IMR-90 (cell line): Measurements from ENCODE around the gene COL4A1. TPM values are rescaled to one million over a fixed set of nuclear protein-coding genes. Genes with fewer than 3 reads are reported as not detected.

Experiments
- ATAC-seq: fragments of 200-7000 bp; cut with Tn5 transposase; 2 replicates; pipeline ENCODE4 v1.9.1; 2020; ENCODE audit warnings: low read depth, mild to moderate bottlenecking, moderate library complexity
- BruUV-seq: library from RNA; stranded (reverse); fragments of 400-500 nt; replicated peaks from 2 replicates; lab custom pipeline; 2021; lab: Mats Ljungman, UMichigan
- CTCF ChIA-PET: fragments of 300-600 bp; formaldehyde crosslinking; extraction: SDS; loops from one replicate; lab custom pipeline; 2021; ENCODE audit warnings: antibody characterized with exemption; lab: Yijun Ruan, JAX
- POLR2A ChIA-PET: fragments of 300-600 bp; sonication (Branson Sonifier 250); formaldehyde crosslinking; loops from one replicate; lab custom pipeline; 2022; ENCODE audit warnings: antibody characterized with exemption; ENCODE audit not compliant: unreplicated experiment; lab: Charles Lee
- DNase-seq: peaks from one replicate; pipeline ENCODE4 v3.0.0; 2013
- H2AFZ ChIP-seq: replicated peaks from 2 replicates; pipeline ENCODE3; 2013; ENCODE audit warnings: low read length, mild to moderate bottlenecking; ENCODE audit not compliant: poor library complexity
- H2AK5ac ChIP-seq: 2 replicates; pipeline ENCODE4 v1.6.1; 2013; ENCODE audit warnings: low read depth, low read length, inconsistent platforms
- H2AK9ac ChIP-seq: replicated peaks from 2 replicates; pipeline ENCODE3; 2013; ENCODE audit warnings: mild to moderate bottlenecking, low read depth, low read length, moderate library complexity; ENCODE audit not compliant: poor library complexity
- H2BK120ac ChIP-seq: 2 replicates; pipeline ENCODE4 v1.6.1; 2013; ENCODE audit warnings: low read depth, low read length, inconsistent platforms
- H2BK15ac ChIP-seq: 3 replicates; pipeline ENCODE4 v1.6.1; 2013; ENCODE audit warnings: low read depth, low read length, inconsistent platforms
- H2BK20ac ChIP-seq: 2 replicates; pipeline ENCODE4 v1.6.1; 2013; ENCODE audit warnings: low read depth, mild to moderate bottlenecking, inconsistent platforms, low read length, moderate library complexity
- H2BK5ac ChIP-seq: 2 replicates; pipeline ENCODE4 v1.6.1; 2013; ENCODE audit warnings: mild to moderate bottlenecking, low read depth, low read length, inconsistent platforms; ENCODE audit not compliant: poor library complexity, severe bottlenecking
- H3K14ac ChIP-seq: replicated peaks from 2 replicates; pipeline ENCODE4 v1.6.1; 2013; ENCODE audit warnings: low read depth, low read length, inconsistent platforms
- H3K18ac ChIP-seq: 2 replicates; pipeline ENCODE4 v1.6.1; 2013; ENCODE audit warnings: low read depth, low read length, control low read depth
- H3K23ac ChIP-seq: 2 replicates; pipeline ENCODE4 v1.6.1; 2013; ENCODE audit warnings: low read depth, low read length, inconsistent platforms
- H3K27ac ChIP-seq: 2 replicates; pipeline ENCODE4 v1.5.1; 2013; ENCODE audit warnings: mild to moderate bottlenecking, control low read depth, low read length; ENCODE audit not compliant: insufficient read depth
- H3K27me3 ChIP-seq: 2 replicates; pipeline ENCODE4 v1.6.1; 2013; ENCODE audit warnings: low read length; ENCODE audit not compliant: control insufficient read depth, insufficient read depth
- H3K36me3 ChIP-seq: 2 replicates; pipeline ENCODE4 v1.6.1; 2013; ENCODE audit warnings: low read length, mixed read lengths; ENCODE audit not compliant: control insufficient read depth, insufficient read depth
- H3K4ac ChIP-seq: 2 replicates; pipeline ENCODE4 v1.6.1; 2013; ENCODE audit warnings: low read depth, low read length, inconsistent platforms
- H3K4me1 ChIP-seq: 2 replicates; pipeline ENCODE4 v1.6.1; 2013; ENCODE audit warnings: low read length, mixed read lengths; ENCODE audit not compliant: control insufficient read depth, insufficient read depth
- H3K4me2 ChIP-seq: 2 replicates; pipeline ENCODE4 v1.6.1; 2013; ENCODE audit warnings: low read depth, mild to moderate bottlenecking, control low read depth, low read length, moderate library complexity
- H3K4me3 ChIP-seq: 2 replicates; pipeline ENCODE4 v1.5.1; 2013; ENCODE audit warnings: low read depth, mild to moderate bottlenecking, control low read depth, low read length, moderate library complexity; ENCODE audit not compliant: insufficient read depth
- H3K56ac ChIP-seq: 2 replicates; pipeline ENCODE4 v1.6.1; 2013; ENCODE audit warnings: low read length, inconsistent platforms; ENCODE audit not compliant: insufficient read depth; ENCODE audit errors: extremely low read depth
- H3K79me1 ChIP-seq, 2 experiments: 2 replicates each; pipeline ENCODE4 v1.6.1; 2013; ENCODE audit warnings: low read length in 2 of 2, inconsistent platforms in 1 of 2, low read depth in 1 of 2
- H3K9ac ChIP-seq: 2 replicates; pipeline ENCODE4 v1.6.1; 2013; ENCODE audit warnings: low read depth, low read length, control low read depth
- H3K9me1 ChIP-seq: 2 replicates; pipeline ENCODE4 v1.6.1; 2013; ENCODE audit warnings: low read length, inconsistent platforms; ENCODE audit not compliant: insufficient read depth
- H3K9me3 ChIP-seq: 2 replicates; pipeline ENCODE4 v1.6.1; 2013; ENCODE audit warnings: low read length; ENCODE audit not compliant: control insufficient read depth, insufficient read depth
- H4K20me1 ChIP-seq: 2 replicates; pipeline ENCODE4 v1.6.1; 2013; ENCODE audit warnings: low read length, inconsistent platforms; ENCODE audit not compliant: insufficient read depth
- H4K5ac ChIP-seq: 2 replicates; pipeline ENCODE4 v1.6.1; 2013; ENCODE audit warnings: mild to moderate bottlenecking, low read depth, low read length, control low read depth
- H4K8ac ChIP-seq, 2 experiments: 2 replicates each; pipeline ENCODE4 v1.6.1; 2013; ENCODE audit warnings: low read depth in 2 of 2, low read length in 2 of 2, control low read depth in 1 of 2, inconsistent platforms in 1 of 2
- H4K91ac ChIP-seq: 2 replicates; pipeline ENCODE4 v1.6.1; 2013; ENCODE audit warnings: low read depth, low read length, inconsistent platforms; ENCODE audit not compliant: insufficient read depth
- RCOR1 ChIP-seq: IDR thresholded peaks from 2 replicates; pipeline ENCODE4 v1.6.1; 2012; ENCODE audit warnings: mild to moderate bottlenecking, low read length, improper control_type of control experiment; ENCODE audit not compliant: insufficient replicate concordance
- WGBS, 2 experiments: methylation state at CpG; one replicate each; pipeline versions ENCODE4 v1.1.5 to v1.1.7; 2013; ENCODE audit warnings: missing lambda C conversion rate in 2 of 2; ENCODE audit not compliant: insufficient read length in 1 of 2; ENCODE audit errors: extremely low coverage in 2 of 2; 5-methylcytosine and 5-hydroxymethylcytosine counted together
- dilution Hi-C: fragments of 300-500 bp; cut with HindIII; formaldehyde crosslinking; loops from one replicate; pipeline ENCODE4 v1.14.3; 2018; ENCODE audit warnings: low sequenced_read_pairs; ENCODE audit not compliant: unreplicated experiment
- in situ Hi-C: fragments of 300-500 bp; cut with MboI; formaldehyde crosslinking; loops from 3 replicates; pipeline ENCODE4 v1.14.3; 2019; ENCODE audit warnings: low sequenced_read_pairs, inconsistent platforms, mixed read lengths
- intact Hi-C: fragments of 100-400 bp; cut with micrococcal nuclease; formaldehyde crosslinking; loops from 2 replicates; pipeline ENCODE4 v1.10.0; 2022
- polyA plus RNA-seq, 3 experiments: library from polyadenylated mRNA; depleted of rRNA; stranded (reverse); fragments of >200 nt; gene quantifications; 2 replicates each; pipeline ENCODE4 v1.2.3, GENCODE V29; 2012; ENCODE audit warnings: low replicate concordance in 1 of 3
- total RNA-seq: library from RNA; depleted of rRNA; stranded (reverse); fragments of >200 nt; gene quantifications from 2 replicates; pipeline ENCODE4 v1.2.3, GENCODE V29; 2012

COL4A1 gene
- total and polyA plus RNA-seq, 2 of the 4 experiments (the other 2 are of a cell fraction), result 230 to 337 TPM

DNA sequence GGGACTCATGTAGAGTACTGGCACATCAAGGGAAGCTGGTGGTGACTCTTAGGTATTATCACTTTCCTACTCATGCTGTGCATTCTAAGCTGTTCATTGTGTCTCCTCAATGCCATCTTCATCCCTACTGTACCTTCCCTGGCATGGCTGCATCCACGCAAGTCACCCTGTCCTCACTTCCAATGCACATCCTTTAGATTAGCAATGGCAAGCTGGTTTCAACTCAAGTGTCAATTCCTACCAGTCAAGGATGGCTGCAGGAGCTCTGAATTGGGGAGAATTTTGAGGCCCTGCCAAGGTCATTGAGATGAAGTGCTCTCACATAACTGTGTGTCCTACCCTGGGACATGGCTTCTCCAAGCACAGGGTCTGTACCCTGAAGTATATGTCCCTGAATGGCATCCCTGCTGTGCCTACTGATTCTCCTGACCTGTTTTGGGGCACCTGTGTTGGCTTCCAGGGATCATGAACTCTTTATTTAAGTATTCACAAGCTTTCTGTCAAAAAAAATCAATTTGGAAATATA lies 24.6 kb downstream of the COL4A1 start:
- no peak overlapping the region for H3K18ac ChIP-seq
- no peak overlapping the region for H2BK20ac ChIP-seq
- TF ChIP-seq RCOR1, result no peak
- H4K8ac ChIP-seq, result no peak overlapping the region
- no peak overlapping the region for H3K56ac ChIP-seq
- H4K20me1 ChIP-seq, result peaks cover 96% of the 10 kb centered on the region
- ChIA-PET CTCF (interaction anchor here (0.5 to 1.0 kb wide), 3 partner anchors 13 to 37 kb away, joined by 3 read pairs; no protein-coding TSS in a partner anchor), POLR2A (no interaction called here)
- no CpG with 5 or more reads among the region's 1 CpG for WGBS, 2 experiments
- H3K14ac ChIP-seq, result peak overlapping the region; percentile 16; the same call in 1 of the 2 replicates
- no peak overlapping the region for H3K4ac ChIP-seq
- no peak overlapping the region for H3K23ac ChIP-seq
- H4K5ac ChIP-seq, result no peak overlapping the region
- no peak overlapping the region for H2AFZ ChIP-seq
- no peak overlapping the region for H2BK120ac ChIP-seq
- no peak overlapping the region for H2BK5ac ChIP-seq
- DNase-seq (no peak), ATAC-seq (no peak)
- H3K27ac ChIP-seq, result no peak overlapping the region
- in situ Hi-C loops (no loop called here), intact Hi-C loops (no loop called here), dilution Hi-C loops (no loop called here)
- no peak overlapping the region for H3K9ac ChIP-seq
- BruUV-seq, result no TSS peak
- peaks cover 59% of the 10 kb centered on the region for H3K9me1 ChIP-seq
- no peak overlapping the region for H2BK15ac ChIP-seq
- no peaks in the 10 kb centered on the region for H3K9me3 ChIP-seq
- peaks cover 35 to 92% of the 10 kb centered on the region in 2 experiments for H3K79me1 ChIP-seq
- peaks cover 38% of the 10 kb centered on the region for H3K36me3 ChIP-seq
- H3K4me1 ChIP-seq, result peaks cover 28% of the 10 kb centered on the region
- no peak overlapping the region for H3K4me3 ChIP-seq
- H3K27me3 ChIP-seq, result no peaks in the 10 kb centered on the region
- H2AK5ac ChIP-seq, result peak overlapping the region; percentile 43; the same call in 1 of the 2 replicates
- H3K4me2 ChIP-seq, result no peak overlapping the region
- no peak overlapping the region for H2AK9ac ChIP-seq
- no peak overlapping the region for H4K91ac ChIP-seq
